Spinal cord (tissue), 10 donors: ENCODE data around the gene MSH6. TPM values are rescaled to one million over a fixed set of nuclear protein-coding genes. Genes with fewer than 3 reads are reported as not detected.
A peak's percentile ranks its signal among the peaks of the same experiment; 100 is the strongest.

Source experiments
- DNase-seq, 6 donors: peaks; one replicate each; pipeline versions ENCODE4 v3.0.0 to v3.0.0-alpha.2; 2013 to 2015; ENCODE audit warnings: low spot score in 6 of 6, low read depth in 4 of 6
- H3K27ac ChIP-seq: one replicate; pipeline ENCODE4 v1.5.1; 2013; ENCODE audit warnings: low read depth, low read length, control low read depth
- H3K27me3 ChIP-seq: one replicate; pipeline ENCODE4 v1.6.1; 2013; ENCODE audit warnings: low read length; ENCODE audit not compliant: control insufficient read depth, insufficient read depth
- H3K36me3 ChIP-seq: one replicate; pipeline ENCODE4 v1.6.1; 2013; ENCODE audit warnings: low read length; ENCODE audit not compliant: control insufficient read depth, insufficient read depth
- H3K4me1 ChIP-seq: one replicate; pipeline ENCODE4 v1.6.1; 2013; ENCODE audit warnings: low read length; ENCODE audit not compliant: control insufficient read depth, insufficient read depth
- H3K4me3 ChIP-seq: one replicate; pipeline ENCODE4 v1.5.1; 2013; ENCODE audit warnings: low read depth, low read length, control low read depth
- H3K9me3 ChIP-seq: one replicate; pipeline ENCODE4 v1.6.1; 2013; ENCODE audit warnings: low read length; ENCODE audit not compliant: control insufficient read depth, insufficient read depth
- WGBS: methylation state at CpG from one replicate; pipeline ENCODE4 v1.1.5; 2013; ENCODE audit warnings: missing lambda C conversion rate; ENCODE audit not compliant: insufficient coverage; 5-methylcytosine and 5-hydroxymethylcytosine counted together
- polyA plus RNA-seq, 2 donors: library from polyadenylated mRNA; unstranded; fragments of 120-200 nt; gene quantifications; one replicate each; pipeline ENCODE4 v1.2.1, GENCODE V29; 2013; ENCODE audit not compliant: insufficient read length in 2 of 2
- total RNA-seq, 2 donors: library from RNA; depleted of rRNA in 1 of 2; stranded (reverse); fragments of 120-200 nt in 1 of 2; fragments of >200 nt in 1 of 2; gene quantifications; one replicate each; pipeline versions ENCODE4 v1.2.3 to v1.2.4, GENCODE V29; 2013 to 2014
- donor health status: healthy.

Gene MSH6
- total and polyA plus RNA-seq, 4 donors: 40.0 to 67.9 (median 54.7) TPM

DNA sequence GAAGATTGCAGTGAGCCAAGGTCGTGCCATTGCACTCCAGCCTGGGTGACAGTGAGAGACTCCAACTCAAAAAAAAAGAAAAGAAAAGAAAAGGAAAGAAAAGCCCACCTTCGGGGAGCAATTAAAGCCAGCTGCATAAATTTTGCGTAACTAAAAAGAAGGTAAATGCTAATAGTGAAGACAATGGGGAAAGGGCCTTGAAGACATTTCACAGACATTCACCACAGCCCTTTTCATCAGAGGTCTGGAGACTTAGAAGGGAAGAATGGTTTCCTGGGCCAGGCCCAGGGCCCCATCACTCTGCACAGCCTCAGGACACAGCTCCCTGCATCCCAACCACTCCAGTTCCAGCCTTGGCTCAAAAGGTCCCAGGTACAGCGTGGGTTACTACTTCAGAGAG is 35.1 kb upstream of the MSH6 start:
- Histone ChIP-seq H3K9me3 (no peaks in the 10 kb centered on the region), H3K4me1 (peaks cover 6% of the 10 kb centered on the region), H3K4me3 (no peak overlapping the region), H3K27ac (no peak overlapping the region), H3K27me3 (no peaks in the 10 kb centered on the region), H3K36me3 (no peaks in the 10 kb centered on the region)
- 83% methylated on average over 2 of the region's 4 CpGs for WGBS
- no peak for DNase-seq

DNA sequence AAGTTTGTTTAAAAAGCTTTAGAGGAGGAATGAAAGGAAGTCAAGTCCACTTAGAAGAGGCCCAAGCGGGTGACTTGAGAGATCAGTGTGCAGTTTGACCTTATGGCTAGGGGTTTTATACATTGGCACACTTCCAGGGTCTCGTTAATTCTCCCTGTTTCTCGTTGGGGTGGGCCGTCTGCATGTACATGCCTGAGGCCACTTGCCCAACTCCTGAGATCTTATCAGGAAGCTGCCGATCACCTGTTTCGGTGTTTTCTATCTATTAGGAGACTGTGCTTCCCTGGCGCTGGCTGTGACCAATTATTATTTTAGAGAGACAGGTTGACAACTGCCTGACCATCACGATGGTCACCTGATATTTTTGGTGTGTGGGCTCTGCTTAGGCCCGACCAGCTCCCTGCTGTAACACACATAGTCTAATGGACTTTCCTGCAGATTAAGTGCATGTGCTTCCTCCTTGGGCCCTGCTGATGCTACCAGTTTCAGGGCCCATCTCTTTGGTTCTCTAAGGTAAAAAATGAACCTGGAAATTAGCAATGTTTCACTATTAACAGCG is 31.0 kb upstream of the MSH6 start:
- no peaks in the 10 kb centered on the region for H3K36me3 ChIP-seq
- H3K27me3 ChIP-seq: no peaks in the 10 kb centered on the region
- DNase-seq: no peak
- no peak overlapping the region for H3K4me3 ChIP-seq
- WGBS: 80% methylated on average over 8 of the region's 10 CpGs
- peak overlapping the region; percentile 29 for H3K27ac ChIP-seq
- no peaks in the 10 kb centered on the region for H3K9me3 ChIP-seq
- peaks cover 12% of the 10 kb centered on the region for H3K4me1 ChIP-seq

DNA sequence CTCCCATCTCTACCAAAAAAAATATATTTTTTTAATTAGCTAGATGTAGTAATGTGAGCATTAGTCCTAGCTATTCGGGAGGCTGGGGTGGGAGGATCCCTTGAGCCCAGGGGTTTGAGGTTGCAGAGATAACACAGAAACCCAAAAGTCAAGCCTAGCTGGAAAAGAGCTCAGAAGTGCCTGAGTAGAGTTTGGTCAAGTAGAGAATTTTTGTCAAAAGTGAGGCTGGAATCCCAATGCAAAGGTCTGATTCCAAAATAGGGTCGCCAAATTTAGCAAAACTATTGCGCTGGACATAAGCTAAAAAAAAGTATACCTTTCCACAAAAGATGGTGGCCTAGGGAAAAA is 15.5 kb upstream of the MSH6 start:
- Histone ChIP-seq H3K4me1 (peaks cover 3% of the 10 kb centered on the region), H3K36me3 (no peaks in the 10 kb centered on the region), H3K27ac (no peak overlapping the region), H3K9me3 (no peaks in the 10 kb centered on the region), H3K4me3 (no peak overlapping the region), H3K27me3 (no peaks in the 10 kb centered on the region)
- 73% methylated on average over 1 of the region's 3 CpGs for WGBS
- no peak for DNase-seq

DNA sequence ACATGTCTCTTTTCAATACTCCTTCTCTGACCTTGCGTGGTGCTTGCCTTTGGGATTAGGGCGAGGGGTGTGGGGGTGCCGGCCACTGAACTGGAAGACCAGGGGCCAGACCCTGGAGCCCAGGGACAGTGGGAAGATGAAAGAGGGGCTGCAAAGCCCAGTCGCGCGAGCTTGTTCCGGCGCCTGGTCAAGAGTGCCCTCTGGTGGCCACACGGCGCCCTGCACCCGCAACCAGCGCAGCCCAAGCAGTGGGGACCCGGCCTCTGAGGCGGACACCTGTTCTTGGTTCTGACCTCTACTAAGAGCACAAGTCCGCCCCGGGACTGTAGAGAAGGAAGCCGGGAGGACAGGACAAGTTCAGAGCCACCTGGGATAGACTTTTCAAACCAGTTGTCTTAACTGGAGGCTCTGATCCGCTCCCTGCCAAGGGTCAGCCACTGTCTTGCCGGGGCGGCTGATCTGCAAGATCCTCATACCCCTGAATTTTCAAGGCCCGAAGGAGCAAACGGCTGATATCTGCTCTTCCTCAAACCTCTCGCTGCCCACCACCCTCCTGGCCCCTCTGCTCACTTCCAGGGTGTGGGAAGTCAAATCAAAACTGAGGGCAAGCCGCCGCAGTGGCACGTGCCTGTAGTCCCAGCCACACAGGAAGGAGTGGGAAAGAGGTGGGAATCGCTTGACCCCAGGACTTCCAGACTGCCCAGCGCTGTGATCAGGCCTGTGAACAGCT is 14.9 kb upstream of the MSH6 start:
- Histone ChIP-seq H3K9me3 (no peaks in the 10 kb centered on the region), H3K4me1 (peaks cover 3% of the 10 kb centered on the region), H3K27ac (no peak overlapping the region), H3K4me3 (no peak overlapping the region), H3K36me3 (no peaks in the 10 kb centered on the region), H3K27me3 (no peaks in the 10 kb centered on the region)
- DNase-seq: peak in 4 of 6 donors; percentile 36 to 83 (median 62)
- 29% methylated on average over 24 of the region's 28 CpGs for WGBS

DNA sequence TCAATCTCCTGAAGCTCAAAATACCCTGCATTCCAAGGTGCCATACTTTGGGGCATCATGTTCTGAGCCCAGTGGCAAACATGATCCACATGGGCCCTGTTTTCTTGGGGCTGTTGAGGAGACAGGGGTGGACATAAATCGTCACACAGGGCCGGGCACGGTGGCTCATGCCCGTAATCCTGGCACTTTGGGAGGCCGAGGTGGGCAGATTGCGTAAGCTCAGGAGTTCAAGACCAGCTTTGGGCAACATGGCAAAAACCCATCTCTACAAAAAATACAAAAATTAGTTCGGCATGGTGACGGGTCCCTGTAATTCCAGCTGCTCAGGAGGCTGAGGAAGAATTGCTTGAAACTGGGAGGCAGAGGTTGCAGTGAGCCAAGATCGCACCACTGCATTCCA is 13.6 kb upstream of the MSH6 start:
- no peaks in the 10 kb centered on the region for H3K9me3 ChIP-seq
- no peaks in the 10 kb centered on the region for H3K36me3 ChIP-seq
- no peak for DNase-seq
- 98% methylated on average over 6 of the region's 9 CpGs for WGBS
- peaks cover 3% of the 10 kb centered on the region for H3K4me1 ChIP-seq
- H3K4me3 ChIP-seq: no peak overlapping the region
- no peak overlapping the region for H3K27ac ChIP-seq
- H3K27me3 ChIP-seq: no peaks in the 10 kb centered on the region

DNA sequence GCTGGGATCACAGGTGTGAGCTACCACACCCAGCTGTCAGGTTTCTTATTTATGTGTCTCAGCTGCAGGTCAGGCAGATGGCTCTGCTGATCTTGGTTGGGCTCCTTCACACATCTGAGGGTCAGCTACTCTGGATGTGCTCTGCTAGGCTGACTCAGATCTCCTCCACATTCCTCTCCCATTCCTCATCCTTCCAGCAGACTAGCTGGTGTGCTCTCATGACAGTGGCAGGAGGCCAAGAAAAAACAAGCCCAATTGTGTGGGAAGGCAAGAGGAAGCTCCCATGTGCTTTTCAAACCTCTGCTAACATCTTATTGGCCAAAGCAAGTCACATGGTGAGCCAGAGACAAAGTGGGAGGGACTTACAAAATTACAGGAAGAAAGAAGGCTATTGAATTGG is 11.7 kb upstream of the MSH6 start:
- Histone ChIP-seq H3K36me3 (no peaks in the 10 kb centered on the region), H3K27ac (no peak overlapping the region), H3K9me3 (no peaks in the 10 kb centered on the region), H3K27me3 (no peaks in the 10 kb centered on the region), H3K4me1 (peaks cover 3% of the 10 kb centered on the region), H3K4me3 (no peak overlapping the region)
- peak in 1 of 6 donors; percentile 15 for DNase-seq

DNA sequence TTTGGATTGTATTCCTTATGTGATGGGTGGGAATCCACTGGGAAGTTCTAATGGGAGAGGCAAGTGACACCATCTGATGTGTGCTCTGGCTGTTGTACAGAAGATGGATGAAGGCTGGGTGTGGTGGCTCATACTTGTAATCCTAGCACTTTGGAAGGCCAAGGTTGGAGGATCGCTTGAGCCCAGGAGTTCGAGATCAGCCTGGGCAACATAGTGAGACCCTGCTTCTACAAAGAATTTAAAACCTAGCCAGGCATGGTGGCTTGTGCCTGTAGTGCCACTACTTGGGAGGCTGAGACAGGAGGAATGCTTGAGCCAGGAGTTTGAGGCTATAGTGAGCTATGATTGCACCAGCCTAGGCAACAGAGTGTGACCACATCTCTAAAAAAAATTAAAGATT is 10.6 kb upstream of the MSH6 start:
- Histone ChIP-seq H3K27ac (no peak overlapping the region), H3K27me3 (no peaks in the 10 kb centered on the region), H3K4me3 (no peak overlapping the region), H3K9me3 (no peaks in the 10 kb centered on the region), H3K4me1 (peaks cover 3% of the 10 kb centered on the region), H3K36me3 (no peaks in the 10 kb centered on the region)
- WGBS: 100% methylated on average over 1 of the region's 2 CpGs
- DNase-seq: no peak

DNA sequence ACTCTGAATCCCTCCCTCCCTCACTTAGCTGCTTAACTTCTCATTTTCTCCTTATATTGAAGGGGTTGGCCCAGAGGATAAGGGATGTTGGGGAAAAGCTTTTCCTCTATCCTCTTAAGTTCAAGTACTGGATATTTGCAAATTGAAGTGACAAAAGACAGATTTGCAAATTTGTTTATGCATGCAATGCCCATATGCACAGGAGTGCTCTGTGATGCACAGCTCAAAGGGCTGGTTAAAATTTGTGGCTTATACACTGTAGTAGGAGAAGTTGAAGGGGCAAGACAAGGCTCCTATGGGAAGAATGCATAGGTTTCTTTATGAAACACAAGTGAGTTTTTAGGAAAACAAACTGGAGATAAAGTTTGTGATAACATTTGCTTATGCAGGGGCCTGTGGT is 8.4 kb upstream of the MSH6 start:
- no peaks in the 10 kb centered on the region for H3K9me3 ChIP-seq
- no peaks in the 10 kb centered on the region for H3K36me3 ChIP-seq
- no peak for DNase-seq
- H3K27ac ChIP-seq: no peak overlapping the region
- H3K4me1 ChIP-seq: no peaks in the 10 kb centered on the region
- H3K27me3 ChIP-seq: no peaks in the 10 kb centered on the region
- no peak overlapping the region for H3K4me3 ChIP-seq

DNA sequence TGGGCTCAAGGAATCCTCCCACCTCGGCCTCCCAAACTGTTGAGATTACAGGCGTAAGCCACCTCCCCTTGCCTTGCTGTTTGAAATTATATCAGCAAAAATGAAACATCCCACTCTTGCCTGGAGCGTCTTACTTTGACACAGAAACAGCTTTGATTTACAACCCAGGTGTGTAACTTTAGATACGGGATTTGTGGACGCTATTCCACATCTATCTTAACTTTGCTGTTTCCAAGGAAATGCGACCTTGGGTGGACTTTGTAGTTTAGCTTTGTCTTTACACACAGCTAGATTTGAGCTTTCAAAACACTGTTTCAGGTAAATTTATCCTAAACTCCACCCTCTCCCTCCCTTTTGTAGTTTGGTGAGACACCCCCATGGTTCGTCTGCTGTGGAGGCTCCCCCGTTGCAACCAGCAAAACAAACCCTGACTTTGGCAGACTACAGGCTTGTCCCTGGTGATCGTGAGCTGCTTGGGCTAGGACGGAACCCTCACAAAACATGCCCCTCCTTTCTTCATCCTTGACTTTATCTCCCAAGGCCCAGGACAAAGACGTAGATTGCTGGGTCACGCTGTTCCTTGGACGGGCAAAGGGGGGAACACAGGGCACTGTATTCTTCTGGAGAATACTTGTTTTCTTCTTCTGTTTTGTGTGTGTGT is 5.5 kb upstream of the MSH6 start:
- no peak overlapping the region for H3K4me3 ChIP-seq
- no peak for DNase-seq
- WGBS: 86% methylated on average over 11 of the region's 13 CpGs
- no peaks in the 10 kb centered on the region for H3K27me3 ChIP-seq
- no peaks in the 10 kb centered on the region for H3K9me3 ChIP-seq
- H3K4me1 ChIP-seq: peaks cover 4% of the 10 kb centered on the region
- no peak overlapping the region for H3K27ac ChIP-seq
- no peaks in the 10 kb centered on the region for H3K36me3 ChIP-seq
